PFSK-1 (cell line): ENCODE measurements around the gene KLHL24.

Source experiments
- FOXP2 ChIP-seq: optimal IDR thresholded peaks from 2 replicates; pipeline ENCODE3; 2011; ENCODE audit warnings: borderline replicate concordance, control low read depth, inconsistent platforms; ENCODE audit not compliant: insufficient read depth; ENCODE audit errors: extremely low read length, extremely low read depth
- POLR2AphosphoS5 ChIP-seq: IDR thresholded peaks from 2 replicates; pipeline ENCODE4 v1.6.1; 2012; ENCODE audit warnings: low read depth, mild to moderate bottlenecking, control low read depth, low read length, moderate library complexity
- SIN3A ChIP-seq: IDR thresholded peaks from 2 replicates; pipeline ENCODE4 v1.6.1; 2012; ENCODE audit warnings: mild to moderate bottlenecking, low read length, moderate library complexity, borderline replicate concordance; ENCODE audit not compliant: insufficient read depth
- TAF1 ChIP-seq: IDR thresholded peaks from 2 replicates; pipeline ENCODE4 v1.6.1; 2012; ENCODE audit warnings: low read length, control low read depth, borderline replicate concordance; ENCODE audit not compliant: insufficient read depth
- TF ChIP-seq, protein P1 (sequence below), 2 experiments: IDR thresholded peaks; 2 replicates each; pipeline versions ENCODE4 v1.6.1 to v1.8.0; 2011 to 2012; ENCODE audit warnings: low read depth in 2 of 2, low read length in 2 of 2, control low read depth in 1 of 2, inconsistent platforms in 1 of 2, mild to moderate bottlenecking in 1 of 2, moderate library complexity in 1 of 2; ENCODE audit not compliant: insufficient read depth in 1 of 2

KLHL24 gene

DNA sequence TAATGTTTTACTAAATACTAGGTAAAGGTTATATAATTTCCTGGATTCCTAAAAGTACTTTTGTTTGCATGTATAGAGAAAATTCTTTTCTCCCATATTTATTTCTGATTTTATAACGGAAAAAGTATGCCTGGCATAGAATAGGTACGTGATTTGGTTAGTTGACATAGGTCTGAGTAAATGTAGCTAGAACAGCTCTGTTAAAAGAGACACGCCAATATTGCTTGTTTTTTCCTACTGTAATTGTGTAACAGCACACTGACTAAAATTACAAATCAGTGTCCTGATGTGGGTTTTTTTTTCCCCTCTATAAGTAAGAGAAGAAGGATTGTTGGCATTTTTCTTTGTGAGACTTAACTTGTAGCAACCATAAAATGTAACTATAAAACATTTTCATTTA, 26.7 kb downstream of the KLHL24 start:
- TF ChIP-seq, protein P1, sequence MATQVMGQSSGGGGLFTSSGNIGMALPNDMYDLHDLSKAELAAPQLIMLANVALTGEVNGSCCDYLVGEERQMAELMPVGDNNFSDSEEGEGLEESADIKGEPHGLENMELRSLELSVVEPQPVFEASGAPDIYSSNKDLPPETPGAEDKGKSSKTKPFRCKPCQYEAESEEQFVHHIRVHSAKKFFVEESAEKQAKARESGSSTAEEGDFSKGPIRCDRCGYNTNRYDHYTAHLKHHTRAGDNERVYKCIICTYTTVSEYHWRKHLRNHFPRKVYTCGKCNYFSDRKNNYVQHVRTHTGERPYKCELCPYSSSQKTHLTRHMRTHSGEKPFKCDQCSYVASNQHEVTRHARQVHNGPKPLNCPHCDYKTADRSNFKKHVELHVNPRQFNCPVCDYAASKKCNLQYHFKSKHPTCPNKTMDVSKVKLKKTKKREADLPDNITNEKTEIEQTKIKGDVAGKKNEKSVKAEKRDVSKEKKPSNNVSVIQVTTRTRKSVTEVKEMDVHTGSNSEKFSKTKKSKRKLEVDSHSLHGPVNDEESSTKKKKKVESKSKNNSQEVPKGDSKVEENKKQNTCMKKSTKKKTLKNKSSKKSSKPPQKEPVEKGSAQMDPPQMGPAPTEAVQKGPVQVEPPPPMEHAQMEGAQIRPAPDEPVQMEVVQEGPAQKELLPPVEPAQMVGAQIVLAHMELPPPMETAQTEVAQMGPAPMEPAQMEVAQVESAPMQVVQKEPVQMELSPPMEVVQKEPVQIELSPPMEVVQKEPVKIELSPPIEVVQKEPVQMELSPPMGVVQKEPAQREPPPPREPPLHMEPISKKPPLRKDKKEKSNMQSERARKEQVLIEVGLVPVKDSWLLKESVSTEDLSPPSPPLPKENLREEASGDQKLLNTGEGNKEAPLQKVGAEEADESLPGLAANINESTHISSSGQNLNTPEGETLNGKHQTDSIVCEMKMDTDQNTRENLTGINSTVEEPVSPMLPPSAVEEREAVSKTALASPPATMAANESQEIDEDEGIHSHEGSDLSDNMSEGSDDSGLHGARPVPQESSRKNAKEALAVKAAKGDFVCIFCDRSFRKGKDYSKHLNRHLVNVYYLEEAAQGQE (IDR thresholded peaks at IDR 0.05; ENCODE audit: insufficient read depth in 1 of 2, low read depth in 2 of 2, low read length in 2 of 2), result no peak
- TF ChIP-seq SIN3A, result no peak
- TF ChIP-seq TAF1, result no peak
- no peak for TF ChIP-seq FOXP2
- no peak for TF ChIP-seq POLR2AphosphoS5

DNA sequence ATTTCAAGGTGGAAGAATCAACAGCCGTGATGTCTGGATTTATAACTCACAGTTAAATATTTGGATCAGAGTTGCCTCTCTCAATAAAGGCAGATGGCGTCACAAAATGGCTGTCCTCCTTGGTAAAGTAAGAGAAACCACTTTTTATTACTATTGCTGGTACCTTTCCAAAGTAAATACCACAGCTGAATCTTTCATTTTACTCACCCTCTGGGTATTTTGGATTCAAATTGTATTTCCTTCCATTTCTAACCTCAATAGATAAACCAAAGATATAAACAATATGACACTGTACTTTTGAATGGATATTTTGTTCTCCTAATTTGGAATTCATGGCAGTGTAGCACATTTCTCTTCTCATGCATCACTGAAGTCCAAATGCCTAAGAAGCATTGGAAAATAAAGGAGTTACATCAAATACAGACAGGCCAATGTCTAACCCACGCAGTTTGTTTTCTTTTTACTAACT, 29.5 kb downstream of the KLHL24 start:
- TF ChIP-seq, protein P1 (IDR thresholded peaks at IDR 0.05; ENCODE audit: insufficient read depth in 1 of 2, low read depth in 2 of 2, low read length in 2 of 2), result no peak
- TF ChIP-seq POLR2AphosphoS5 (no peak), FOXP2 (no peak), SIN3A (no peak)

DNA sequence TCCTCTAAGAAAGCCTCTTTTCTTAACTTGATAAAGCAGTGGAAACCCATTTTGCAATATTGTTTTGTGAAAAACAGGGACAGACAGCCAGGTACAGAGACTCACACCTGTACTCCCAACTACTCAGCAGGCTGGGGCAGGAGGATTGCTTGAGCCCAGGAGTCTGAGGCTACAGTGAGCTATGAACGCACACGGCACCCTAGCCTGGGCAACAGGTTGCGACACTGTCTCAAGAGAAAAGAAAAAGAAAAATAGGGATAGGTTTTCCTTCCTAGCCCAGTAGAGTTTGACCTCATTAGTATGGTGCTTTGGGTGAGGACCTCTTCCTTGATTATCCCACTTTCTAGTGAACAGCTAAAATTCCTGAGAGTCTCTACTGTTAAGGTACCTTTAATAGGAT, 44.6 kb downstream of the KLHL24 start:
- TF ChIP-seq POLR2AphosphoS5 (no peak), FOXP2 (no peak), TAF1 (no peak), SIN3A (no peak)
- TF ChIP-seq, protein P1 (IDR thresholded peaks at IDR 0.05; ENCODE audit: insufficient read depth in 1 of 2, low read depth in 2 of 2, low read length in 2 of 2), result no peak

DNA sequence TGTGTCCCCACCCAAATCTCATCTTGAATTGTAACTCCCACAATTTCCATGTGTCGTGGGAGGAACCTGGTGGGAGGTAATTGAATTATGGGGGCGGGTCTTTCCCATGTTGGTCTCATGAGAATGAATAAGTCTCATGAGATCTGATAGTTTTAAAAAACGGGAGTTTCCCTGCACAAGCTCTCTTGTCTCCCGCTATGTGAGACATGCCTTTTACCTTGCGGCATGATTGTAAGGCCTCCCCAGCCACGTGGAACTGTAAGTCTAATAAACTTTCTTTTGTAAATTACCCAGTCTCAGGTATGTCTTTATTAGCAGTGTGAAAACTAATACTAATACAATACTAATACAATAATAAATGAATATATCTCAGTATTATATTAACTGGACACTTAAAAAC, 52.3 kb downstream of the KLHL24 start:
- TF ChIP-seq SIN3A (no peak), TAF1 (no peak), FOXP2 (no peak), POLR2AphosphoS5 (no peak)
- TF ChIP-seq, protein P1 (IDR thresholded peaks at IDR 0.05; ENCODE audit: insufficient read depth in 1 of 2, low read depth in 2 of 2, low read length in 2 of 2), result no peak

DNA sequence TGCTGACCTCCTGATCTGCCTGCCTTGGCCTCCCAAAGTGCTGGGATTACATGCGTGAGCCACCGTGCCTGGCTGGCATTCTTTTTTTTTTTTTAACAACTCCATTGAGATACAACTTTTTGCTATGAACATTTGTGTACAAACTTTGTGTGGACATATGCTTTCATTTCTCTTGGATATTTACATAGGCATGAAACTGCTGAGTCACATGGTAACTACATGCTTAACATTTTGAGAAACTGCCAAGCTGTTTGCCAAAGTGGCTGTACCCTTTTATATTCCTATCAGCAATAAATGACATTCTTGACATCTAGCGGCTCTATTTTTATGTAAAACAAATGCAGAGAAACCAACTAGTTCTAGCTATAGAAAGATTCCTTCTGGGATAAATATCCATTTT, 53.5 kb downstream of the KLHL24 start:
- no peak for TF ChIP-seq FOXP2
- TF ChIP-seq, protein P1 (IDR thresholded peaks at IDR 0.05; ENCODE audit: insufficient read depth in 1 of 2, low read depth in 2 of 2, low read length in 2 of 2), result no peak
- no peak for TF ChIP-seq TAF1
- TF ChIP-seq SIN3A, result no peak
- TF ChIP-seq POLR2AphosphoS5, result no peak
